ENCODE measurements around the gene NFIX.

The NFIX gene

DNA sequence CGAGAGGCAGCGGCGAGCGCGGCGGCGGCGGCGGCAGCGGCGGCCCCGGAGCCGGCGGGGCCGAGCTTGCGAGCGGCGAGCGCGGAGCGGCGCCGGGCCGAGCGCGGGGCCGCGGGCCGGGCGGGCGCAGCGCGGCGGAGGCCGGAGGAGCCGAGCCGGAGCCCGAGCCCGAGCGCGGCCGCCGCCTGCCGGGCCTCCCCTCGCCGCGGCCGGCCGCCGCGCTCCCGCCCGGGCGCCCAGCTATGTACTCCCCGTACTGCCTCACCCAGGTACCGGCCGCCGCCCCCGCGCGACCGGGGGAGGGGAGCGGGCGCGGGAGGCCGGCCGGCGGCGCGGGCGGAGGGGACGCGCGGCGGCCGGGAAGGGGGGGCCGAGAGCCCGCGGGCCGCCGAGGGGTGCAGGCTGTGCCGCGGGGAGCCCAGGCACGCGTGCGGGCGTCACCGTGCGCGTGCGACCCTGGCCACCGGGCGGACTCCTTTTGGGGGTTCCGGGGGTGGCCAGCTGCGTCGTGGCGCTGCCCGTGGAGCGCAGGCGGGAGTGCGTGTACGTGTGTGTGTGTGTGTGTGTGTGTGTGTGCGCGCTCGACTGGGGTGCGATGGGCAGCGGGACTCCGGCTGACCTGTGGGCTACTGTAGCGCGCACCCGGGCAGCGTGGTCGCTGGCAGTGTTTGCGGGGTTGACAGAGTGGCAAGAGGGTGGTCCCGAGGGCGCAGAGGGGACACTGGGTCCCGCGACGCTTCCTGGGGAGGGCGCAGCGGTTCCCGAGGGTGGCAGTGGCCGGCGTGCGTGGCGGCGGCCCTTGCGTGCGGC lies 526 bp downstream of the NFIX start:
- TF ChIP-seq CTCF (IDR thresholded peaks at IDR 0.05): no peak
- no peaks in the 10 kb centered on the region for H3K36me3 ChIP-seq
- H3K27ac ChIP-seq: no peak overlapping the region
- peaks cover 9 to 15% of the 10 kb centered on the region in 2 experiments for H3K4me1 ChIP-seq (ENCODE audit: control insufficient read depth in 1 of 2, insufficient read depth in 1 of 2, low read depth in 1 of 2, low read length in 1 of 2)
- peak overlapping the region; percentile 27 to 57 for H3K4me3 ChIP-seq (ENCODE audit: low read depth in 1 of 2, low read length in 1 of 2)
- no peaks in the 10 kb centered on the region for H3K9me3 ChIP-seq
- H3K27me3 ChIP-seq: peaks cover 68% of the 10 kb centered on the region

- Histone ChIP-seq H3K27me3 (peaks cover 63% of the 10 kb centered on the region), H3K4me3 (ENCODE audit: low read depth in 1 of 2, low read length in 1 of 2) (peak overlapping the region in 1 of 2 experiments; percentile 57), H3K36me3 (no peaks in the 10 kb centered on the region), H3K27ac (no peak overlapping the region), H3K9me3 (no peaks in the 10 kb centered on the region), H3K4me1 (ENCODE audit: control insufficient read depth in 1 of 2, insufficient read depth in 1 of 2, low read depth in 1 of 2, low read length in 1 of 2) (peaks cover 9 to 15% of the 10 kb centered on the region in 2 experiments)
- no peak for TF ChIP-seq CTCF (IDR thresholded peaks at IDR 0.05)
Measured at GRCh38 chr19:12996406-12997094, 1.3 kb downstream of the NFIX start.

- no peaks in the 10 kb centered on the region for H3K36me3 ChIP-seq
- no peaks in the 10 kb centered on the region for H3K9me3 ChIP-seq
- H3K4me1 ChIP-seq (ENCODE audit: control insufficient read depth in 1 of 2, insufficient read depth in 1 of 2, low read depth in 1 of 2, low read length in 1 of 2): peaks cover 9 to 15% of the 10 kb centered on the region in 2 experiments
- H3K27me3 ChIP-seq: peaks cover 61% of the 10 kb centered on the region
- H3K27ac ChIP-seq: no peak overlapping the region
- TF ChIP-seq CTCF (IDR thresholded peaks at IDR 0.05): no peak
- H3K4me3 ChIP-seq (ENCODE audit: low read depth in 1 of 2, low read length in 1 of 2): no peak overlapping the region
Measured at GRCh38 chr19:12997179-12997966, 2.1 kb downstream of the NFIX start.

- Histone ChIP-seq H3K36me3 (no peaks in the 10 kb centered on the region), H3K4me1 (ENCODE audit: control insufficient read depth in 1 of 2, insufficient read depth in 1 of 2, low read depth in 1 of 2, low read length in 1 of 2) (peaks cover 9 to 15% of the 10 kb centered on the region in 2 experiments), H3K9me3 (no peaks in the 10 kb centered on the region), H3K4me3 (ENCODE audit: low read depth in 1 of 2, low read length in 1 of 2) (no peak overlapping the region), H3K27ac (no peak overlapping the region), H3K27me3 (peaks cover 52% of the 10 kb centered on the region)
- TF ChIP-seq CTCF (IDR thresholded peaks at IDR 0.05): no peak
Measured at GRCh38 chr19:12997967-12998940, 3.0 kb downstream of the NFIX start.

- no peaks in the 10 kb centered on the region for H3K36me3 ChIP-seq
- TF ChIP-seq CTCF (IDR thresholded peaks at IDR 0.05): no peak
- H3K9me3 ChIP-seq: no peaks in the 10 kb centered on the region
- no peak overlapping the region for H3K27ac ChIP-seq
- no peak overlapping the region for H3K4me3 ChIP-seq (ENCODE audit: low read depth in 1 of 2, low read length in 1 of 2)
- peaks cover 2 to 6% of the 10 kb centered on the region in 2 experiments for H3K4me1 ChIP-seq (ENCODE audit: control insufficient read depth in 1 of 2, insufficient read depth in 1 of 2, low read depth in 1 of 2, low read length in 1 of 2)
- H3K27me3 ChIP-seq: peaks cover 28% of the 10 kb centered on the region
Measured at GRCh38 chr19:13001166-13001501, 5.9 kb downstream of the NFIX start.
